KBM-7 (cell line): ENCODE results near the gene VAMP4.
"Not testable (repeated sequence)": the region's sequence is repeated elsewhere in the genome, so short reads cannot be mapped to it uniquely, and the experiment has no call there.

Experiments
- DNase-seq: peaks from one replicate; pipeline ENCODE4 v3.0.0-alpha.2; 2015
- in situ Hi-C: fragments of 300-500 bp; cut with MboI; formaldehyde crosslinking; loops from 2 replicates; pipeline ENCODE4 v1.14.3; 2020; ENCODE audit warnings: low sequenced_read_pairs, low pct_unique_long_range_greater_than_20kb, mixed read lengths

VAMP4 gene

DNA sequence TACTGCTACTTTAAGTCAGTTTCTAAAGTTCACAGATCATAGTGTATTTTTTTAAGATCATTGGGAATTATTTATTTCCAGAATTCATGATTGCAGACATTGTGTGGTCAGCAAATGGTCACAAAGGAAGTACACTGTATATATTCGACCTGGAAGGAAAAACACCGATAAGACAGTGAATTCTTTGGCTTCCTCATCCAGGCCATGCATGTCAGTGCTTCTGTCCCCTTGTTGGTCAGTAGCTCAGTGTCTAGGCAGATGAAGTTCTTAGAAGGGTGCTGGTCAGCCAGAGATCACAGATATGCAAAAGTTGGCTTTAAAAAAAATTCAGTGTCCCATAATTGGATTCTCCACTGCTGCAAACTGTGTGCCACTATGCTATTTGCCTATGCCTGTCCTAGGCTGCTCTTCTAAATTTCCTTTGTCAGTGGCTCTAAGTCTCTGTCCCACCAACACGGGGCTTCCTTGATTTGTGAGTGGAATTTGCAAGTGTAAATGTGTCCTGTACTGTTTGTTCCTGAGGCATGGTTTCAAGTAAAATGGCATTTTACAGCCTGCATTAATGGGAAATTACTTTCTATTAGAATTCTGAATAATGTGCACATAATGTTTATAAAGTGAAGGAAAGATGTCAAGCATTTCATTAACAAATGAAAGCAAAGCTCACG lies 12.0 kb upstream of the VAMP4 start:
- in situ Hi-C loops = no loop called here

DNA sequence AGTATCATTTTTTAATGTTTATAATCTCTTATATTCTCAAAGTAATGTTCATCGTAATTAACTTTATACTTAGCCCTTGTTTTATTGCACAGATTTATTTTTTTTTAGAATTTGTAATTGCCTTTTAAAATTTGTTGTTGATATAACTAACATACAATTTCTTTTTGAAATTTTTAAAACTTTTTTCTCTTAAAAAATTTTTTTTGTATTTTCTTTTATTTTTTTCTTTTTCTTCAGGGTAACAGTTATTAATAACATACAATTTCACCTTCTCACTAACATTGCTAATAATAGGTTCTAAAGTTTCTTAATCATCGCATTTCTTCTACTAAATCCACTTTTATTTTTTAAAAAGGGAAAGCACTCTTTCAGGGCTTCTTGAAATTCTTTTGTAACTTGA lies 11.3 kb upstream of the VAMP4 start:
- DNase-seq = no peak
- in situ Hi-C loops = no loop called here

More for the DNA sequence above, 12.0 kb upstream of the VAMP4 start:
- DNase-seq = no peak

DNA sequence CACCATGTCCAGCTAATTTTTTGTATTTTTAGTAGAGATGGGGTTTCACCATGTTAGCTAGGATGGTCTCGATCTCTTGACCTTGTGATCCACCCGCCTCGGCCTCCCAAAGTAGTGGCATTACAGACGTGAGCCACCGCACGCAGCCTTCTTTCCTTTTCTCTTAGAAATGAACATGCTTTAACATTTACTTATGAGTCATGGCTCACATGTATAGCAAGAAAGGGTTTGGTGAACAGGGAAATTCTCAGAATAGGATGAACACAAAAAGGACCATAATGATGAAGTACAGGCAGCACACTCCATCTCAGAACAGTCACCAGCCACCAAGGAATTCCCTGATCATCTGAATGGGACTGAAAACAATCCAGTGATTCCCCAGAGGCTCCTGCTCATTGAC lies 9.4 kb upstream of the VAMP4 start:
- no peak for DNase-seq
- in situ Hi-C loops = no loop called here

DNA sequence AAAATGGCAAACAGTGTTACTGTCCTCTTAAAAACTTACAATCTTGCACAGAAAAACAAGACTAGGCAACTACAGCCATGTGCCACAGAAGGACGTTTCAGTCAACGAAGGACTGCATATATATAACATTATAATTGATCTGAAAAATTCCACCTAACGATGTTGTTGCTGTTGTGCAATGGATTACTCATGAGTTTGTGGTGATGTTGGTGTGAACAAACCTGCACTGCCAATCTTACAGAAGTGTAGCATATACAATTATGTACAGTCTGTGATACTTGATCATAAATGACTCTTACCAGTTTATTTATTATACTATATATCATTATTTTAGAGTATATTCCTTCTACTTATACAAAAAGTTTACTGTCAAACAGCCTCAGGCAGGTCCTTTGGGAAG lies 6.8 kb upstream of the VAMP4 start:
- no peak for DNase-seq
- in situ Hi-C loops = no loop called here

DNA sequence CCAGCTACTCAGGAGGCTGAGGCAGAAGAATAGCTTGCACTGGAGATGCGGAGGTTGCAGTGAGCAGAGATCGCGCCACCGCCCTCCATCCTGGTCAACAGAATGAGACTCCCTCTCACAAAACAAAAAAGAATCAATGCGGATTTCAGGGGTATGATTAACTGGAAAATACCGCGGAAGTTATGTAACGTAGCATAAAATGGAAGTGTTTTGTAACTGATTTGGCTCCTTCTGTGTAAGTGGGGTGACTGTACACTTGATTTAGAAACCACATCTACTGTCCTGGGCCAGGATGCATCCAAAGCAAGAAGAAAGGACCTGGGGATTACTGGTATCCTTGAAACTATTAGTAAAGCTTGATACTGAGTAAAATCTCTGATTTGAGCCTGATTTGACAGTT lies 3.1 kb upstream of the VAMP4 start:
- in situ Hi-C loops = no loop called here
- no peak for DNase-seq

DNA sequence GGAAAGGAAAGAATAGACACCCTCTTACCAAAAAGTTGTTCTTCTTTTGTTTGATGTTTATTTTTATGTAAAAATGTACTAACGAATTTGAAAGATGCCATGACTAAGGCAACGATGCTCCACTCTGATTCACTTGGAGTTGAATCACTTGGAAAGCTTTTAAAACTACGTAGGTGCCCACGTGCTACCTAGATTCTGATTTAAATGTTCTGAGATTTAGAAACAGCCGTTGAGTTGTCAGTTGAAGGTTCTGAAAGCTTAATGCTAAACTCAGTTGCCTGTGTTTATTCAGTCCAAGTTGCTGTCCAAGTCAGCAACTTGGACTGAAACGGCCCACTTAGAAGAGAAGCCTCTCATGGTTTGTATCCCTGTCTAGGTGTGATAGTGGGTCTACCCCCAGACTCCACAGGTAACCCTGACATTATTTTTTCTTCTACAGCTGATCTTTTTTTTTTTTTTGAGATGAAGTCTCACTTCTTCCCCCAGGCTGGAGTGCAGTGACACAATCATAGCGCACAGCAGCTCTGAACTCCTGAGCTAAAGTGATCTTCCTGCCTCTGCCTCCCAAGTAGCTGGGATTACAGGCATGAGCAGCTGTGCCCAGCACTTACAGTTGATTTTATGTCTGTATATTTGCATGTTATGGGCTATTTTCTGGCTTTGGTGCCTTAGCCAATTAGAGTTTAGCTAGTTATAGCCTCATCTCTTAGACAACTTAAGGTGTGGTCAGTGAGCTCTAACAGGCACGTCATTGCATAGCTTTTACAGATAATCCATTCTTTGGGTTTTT lies 1.4 kb upstream of the VAMP4 start:
- DNase-seq = no peak
- in situ Hi-C loops = no loop called here

DNA sequence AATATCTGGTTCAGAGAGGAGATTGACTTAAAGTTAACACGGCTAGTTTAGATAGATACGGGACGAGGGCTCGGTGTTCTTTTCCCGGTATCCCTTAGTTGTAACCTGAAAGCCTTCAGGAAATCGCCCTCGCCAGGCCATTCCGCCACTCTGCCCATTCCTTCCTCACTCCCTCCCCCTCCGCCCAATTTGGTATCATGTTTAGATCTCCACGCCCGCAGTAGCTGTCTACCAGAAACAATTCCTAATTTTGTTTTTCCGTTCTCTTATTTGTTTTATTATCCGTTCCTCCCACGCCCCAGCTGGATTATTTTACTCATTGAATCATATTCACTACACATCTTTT lies 685 bp upstream of the VAMP4 start:
- no peak for DNase-seq
- in situ Hi-C loops = no loop called here

DNA sequence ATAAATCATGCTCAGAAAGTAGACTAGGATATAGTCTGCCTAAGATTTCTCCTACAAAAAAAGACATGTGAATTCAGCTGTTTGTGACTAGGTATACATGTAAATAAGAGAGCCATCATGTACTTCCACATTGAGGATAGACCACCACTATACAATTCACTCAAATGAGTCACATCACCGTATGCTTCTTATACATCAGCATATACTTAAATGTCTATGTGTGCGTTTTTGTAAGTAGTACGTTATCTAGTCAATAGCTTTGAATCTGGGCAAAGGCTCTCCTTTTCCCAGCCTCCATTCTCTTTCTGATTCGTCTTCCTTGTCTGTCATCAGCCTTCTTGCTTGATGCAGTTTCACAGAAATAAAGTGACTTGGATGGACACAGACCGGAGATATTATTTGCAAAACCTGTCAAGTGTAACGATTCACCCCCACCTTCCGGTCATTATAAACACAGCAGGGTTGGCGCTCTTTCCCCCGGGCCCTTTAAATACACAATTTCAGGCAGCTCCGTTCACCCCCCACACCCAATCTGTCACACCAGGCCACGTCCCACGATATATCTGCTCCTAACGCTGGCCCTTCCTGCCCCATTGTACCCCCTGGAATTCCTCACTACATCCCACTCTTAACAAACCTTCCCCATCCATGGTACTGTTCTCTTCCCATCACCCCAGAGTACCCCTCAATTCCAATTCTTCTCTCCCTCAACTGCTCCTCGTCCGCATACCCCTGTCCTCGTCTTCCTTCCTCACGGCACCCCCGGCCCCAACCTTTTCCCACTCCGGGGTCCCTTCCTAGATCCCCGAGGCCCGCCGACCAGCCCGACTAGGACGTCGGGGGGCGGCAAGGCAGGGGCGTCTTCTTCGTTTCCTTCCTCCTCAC lies 636 bp downstream of the VAMP4 start:
- DNase-seq = peak; percentile 78
- in situ Hi-C loops = no loop called here

DNA sequence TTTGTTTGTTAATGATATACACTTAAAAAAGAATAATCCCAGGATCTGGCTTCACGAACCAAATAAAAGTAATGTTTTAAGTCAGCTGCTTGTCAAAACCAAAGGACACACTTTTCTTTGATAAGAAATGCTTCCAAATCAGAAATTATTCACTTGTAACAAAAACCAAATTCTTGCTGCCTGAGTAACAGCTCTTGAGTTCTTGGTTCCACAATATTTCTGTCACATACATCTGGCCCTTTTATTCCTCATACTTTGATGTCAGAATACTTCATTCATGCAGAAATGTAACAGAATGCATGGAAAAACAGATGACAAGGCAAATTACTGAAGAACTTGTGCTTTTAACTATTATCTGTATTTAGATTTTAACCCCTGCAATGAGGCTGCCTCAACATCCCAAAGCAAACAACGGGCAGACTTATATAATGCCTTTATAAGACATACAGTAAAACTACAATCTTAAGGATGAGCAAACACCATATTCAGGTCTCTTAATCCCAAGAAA lies 1.5 kb downstream of the VAMP4 start:
- no peak for DNase-seq
- in situ Hi-C loops = no loop called here

DNA sequence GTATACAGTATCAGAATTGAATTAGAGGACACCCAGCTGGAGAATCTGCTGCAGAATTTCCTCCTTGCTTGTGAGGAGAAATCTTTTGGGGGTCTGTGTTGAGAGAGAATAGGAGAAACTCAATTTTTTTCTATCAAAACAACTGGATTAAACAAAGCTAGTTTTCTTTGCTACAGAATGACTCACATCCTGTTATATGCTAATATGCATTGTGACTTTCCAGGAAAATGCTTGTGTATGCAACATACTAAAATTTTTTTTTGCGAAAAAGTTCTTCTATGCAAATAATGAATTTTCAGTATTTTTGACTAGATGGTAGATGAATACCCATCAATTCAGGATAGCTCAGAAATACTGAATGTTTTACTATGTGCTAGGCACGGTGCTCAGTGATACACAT lies 2.2 kb downstream of the VAMP4 start:
- in situ Hi-C loops = no loop called here
- DNase-seq = no peak

DNA sequence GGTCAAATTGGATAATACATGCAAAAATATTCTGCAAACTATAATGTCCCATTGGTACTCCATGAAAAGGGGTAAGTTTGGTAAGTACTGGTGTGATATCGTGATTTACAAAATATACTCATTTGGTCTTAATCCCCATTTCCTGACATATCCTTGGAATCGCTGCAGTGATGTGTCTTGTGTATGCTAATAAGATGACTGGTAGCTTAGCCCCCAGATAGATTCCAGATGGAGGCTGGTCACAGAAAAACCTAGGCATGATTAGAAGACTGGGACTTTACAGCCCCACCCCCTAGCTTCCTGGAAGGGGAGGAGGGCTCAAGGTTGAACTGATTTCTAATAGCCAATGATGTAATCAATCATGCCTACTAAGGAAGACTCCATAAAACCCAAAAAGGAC lies 3.0 kb downstream of the VAMP4 start:
- in situ Hi-C loops = no loop called here
- no peak for DNase-seq

DNA sequence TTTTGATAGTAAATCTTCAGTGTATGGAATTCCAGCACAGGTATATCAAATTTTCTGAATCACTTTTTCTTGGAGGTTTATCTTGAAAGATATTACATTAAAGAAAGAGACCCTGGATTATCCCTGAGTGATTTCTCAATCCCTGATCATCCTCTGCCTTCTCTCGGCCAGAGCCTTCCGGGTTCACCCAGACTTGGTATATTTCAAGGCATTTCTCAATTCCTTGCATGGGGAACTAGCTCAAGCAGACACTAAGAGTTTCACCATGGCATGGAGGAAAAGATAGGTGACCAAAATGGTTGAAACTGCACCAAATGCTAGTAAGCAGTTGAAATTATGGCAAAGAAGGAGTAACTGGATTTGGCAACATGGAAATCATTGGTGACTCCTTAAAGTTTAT lies 5.7 kb downstream of the VAMP4 start:
- in situ Hi-C loops = no loop called here
- no peak for DNase-seq

DNA sequence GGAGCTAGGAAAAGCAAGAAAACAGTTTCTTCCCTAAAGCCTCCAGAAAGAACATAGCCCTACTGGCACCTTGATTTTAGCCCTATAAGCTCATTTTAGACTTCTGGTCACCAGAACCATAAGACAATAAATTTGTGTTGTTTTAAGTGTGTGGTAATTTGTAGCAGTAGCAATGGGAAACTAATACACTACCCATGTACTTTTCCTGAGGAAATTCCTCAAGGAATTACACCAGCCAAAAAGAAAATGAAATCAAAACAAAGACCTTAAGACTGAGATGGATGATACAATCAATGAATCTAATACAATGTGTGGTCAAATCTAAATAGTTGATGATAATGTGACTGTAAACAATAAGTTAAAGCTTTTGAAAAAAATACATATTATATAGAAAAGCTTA lies 11.8 kb downstream of the VAMP4 start:
- in situ Hi-C loops = no loop called here
- DNase-seq = no peak

DNA sequence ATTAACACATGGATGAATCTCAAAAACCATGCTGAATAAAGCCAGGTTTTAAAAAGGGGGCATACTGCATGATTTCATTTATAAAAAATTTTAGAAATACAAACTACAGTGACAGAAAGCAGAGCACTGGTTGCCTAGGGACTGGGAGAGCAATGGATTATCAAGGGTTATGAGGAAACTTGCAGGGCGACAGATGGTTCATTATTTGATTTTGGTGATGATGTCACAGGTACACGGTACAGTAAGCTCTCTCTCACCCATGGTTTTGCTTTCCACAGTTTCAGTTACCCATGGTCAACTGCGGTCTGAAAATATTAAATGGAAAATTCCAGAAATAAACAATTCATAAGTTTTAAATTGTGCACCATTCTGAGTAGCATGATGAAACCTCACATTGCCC lies 14.1 kb downstream of the VAMP4 start:
- in situ Hi-C loops = no loop called here
- no peak for DNase-seq

DNA sequence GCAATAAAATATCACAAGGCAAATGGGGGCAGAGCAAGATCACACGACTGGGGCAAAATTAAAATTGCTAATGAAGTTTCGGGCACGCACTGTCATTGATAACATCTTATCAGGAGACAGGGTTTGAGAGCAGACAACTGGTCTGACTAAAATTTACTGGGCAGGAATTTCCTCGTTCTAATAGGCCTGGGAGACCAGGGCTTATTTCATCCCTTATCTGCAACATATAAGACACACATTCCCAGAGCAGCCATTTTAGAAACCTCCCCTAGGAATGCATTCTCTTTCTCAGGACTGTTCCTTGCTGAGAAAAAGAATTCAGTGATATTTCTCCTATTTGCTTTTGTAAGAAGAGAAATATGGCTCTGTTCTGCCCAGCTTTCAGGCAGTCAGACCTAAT lies 18.7 kb downstream of the VAMP4 start:
- DNase-seq, in situ Hi-C loops: not testable (repeated sequence)

DNA sequence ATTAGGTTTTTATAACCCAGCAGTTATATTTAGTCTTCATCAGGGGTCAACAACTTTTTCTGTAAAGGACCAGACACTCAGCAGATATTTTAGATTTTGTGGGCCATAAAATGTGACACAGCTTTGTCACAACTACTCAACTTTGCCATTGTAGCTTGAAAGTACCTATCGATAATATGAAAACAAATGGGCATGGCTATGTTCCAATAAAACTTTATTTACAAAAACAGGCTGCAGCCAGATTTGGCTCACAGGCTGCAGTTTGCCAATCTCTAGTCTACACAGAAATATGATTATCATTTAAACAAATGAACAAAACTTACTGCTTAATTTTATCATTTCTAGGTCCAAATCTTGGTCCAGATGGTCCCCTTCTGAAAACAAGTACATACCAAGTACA lies 23.0 kb downstream of the VAMP4 start:
- in situ Hi-C loops = no loop called here
- no peak for DNase-seq

DNA sequence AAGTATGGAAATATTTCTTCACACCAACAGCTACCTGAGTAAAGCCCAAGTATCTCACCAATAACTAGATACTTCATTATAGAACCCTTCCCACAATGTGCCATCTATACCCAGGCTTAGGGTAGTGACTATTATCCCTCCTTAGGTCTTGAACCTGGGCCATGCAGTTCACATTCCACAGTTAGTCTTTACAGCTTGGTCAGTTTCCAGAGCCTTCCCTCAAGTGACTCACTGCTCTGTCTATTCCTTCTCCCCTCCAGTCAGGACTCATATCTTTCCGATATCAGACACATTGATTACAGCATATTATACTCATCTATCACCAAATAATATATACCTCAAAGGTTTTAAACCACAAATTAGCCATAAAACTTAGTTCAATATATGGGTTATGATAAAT lies 23.6 kb downstream of the VAMP4 start:
- in situ Hi-C loops = no loop called here
- no peak for DNase-seq

DNA sequence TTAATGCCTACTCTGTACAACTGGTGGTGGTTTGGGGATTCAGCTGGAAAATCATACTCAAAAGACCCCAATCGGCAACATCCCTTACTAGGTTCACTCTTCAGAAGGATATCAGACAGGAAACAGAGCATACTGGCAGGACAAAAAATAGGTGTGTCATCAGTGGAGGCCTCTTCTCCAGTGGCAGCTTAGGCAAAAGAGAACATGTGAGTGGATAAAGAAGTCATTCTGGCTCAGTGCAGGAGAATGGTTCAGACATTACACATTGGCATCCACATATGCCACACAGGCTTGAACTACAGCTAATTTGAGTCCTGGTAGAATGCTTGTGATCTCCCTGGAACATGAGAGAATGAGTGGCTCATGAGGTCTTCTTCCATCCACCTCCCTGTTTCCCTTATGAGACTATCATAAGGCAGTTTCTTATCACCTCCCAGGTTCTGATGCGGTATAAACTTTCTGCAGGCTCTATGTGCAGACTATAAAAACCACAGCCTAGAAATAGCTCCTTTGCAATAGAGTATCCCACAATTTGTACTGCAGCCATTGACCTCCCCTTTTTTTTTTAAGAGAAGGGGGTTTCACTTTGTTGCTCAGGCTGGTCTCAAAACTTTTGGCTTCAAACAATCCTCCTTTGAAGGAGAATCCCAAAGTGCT lies 24.7 kb downstream of the VAMP4 start:
- no peak for DNase-seq
- in situ Hi-C loops = no loop called here

DNA sequence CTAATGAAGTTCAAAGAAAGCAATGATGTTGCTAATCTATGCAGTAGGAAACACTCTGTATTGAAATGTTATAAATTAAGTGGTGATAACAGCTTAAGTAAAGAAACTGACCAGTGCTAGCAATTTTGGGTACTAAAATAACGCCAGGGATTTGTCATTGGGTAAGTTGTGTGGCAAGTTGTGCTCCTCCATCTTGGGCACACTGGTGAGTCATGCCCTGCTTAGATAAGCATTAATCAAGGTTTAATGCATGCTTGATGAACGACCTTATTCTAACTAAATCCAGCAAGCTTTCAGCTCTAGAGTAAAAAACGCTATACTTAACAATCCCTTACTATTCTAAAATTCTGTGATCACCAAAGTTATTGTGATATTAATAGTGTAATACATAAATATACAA lies 25.2 kb downstream of the VAMP4 start:
- no peak for DNase-seq
- in situ Hi-C loops = no loop called here
